OCI-M2 (cell line): ENCODE measurements around the gene BBS12.
"Not testable (repeated sequence)": the region's sequence is repeated elsewhere in the genome, so short reads cannot be mapped to it uniquely, and the experiment has no call there.

ENCODE experiments used
- DNase-seq: peaks from one replicate; lab custom pipeline; 2025; ENCODE audit not compliant: unreplicated experiment; lab: John Stamatoyannopoulos, UW

Gene BBS12

DNA sequence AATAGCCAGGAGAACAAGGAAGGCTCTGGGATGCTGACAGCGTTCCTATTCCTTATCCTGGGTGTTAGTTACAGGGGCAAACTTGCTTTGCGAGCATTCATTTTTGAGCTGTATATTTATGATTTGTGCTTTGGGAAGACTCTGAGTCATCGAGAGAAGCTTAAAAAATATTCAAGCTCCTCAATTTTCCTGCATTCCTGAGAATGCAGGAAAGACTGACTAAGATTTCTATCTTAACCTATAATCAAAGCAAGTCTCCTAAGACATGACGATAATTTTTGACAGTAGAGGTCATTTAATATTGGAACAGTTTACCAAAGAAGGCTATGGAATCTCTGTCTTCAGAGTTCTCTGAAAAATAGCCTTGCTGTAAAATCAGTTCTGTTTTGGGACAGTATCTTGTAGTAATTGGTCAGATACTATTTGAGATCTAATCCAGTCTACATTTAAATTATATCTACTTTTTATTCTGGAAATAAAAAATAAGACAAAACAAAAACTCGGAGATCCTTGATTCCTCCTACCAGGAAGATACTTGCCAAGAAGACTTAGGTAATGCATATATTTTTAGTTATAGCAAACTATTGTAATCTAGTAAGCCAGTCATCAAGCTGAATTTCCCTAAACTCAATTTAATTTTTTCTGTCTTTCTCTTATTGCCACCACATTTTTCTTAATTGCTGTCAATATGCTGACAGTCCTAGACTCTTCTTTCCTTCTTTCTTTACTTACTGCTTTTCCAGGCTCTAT, 31.7 kb downstream of the BBS12 start:
- no peak for DNase-seq

DNA sequence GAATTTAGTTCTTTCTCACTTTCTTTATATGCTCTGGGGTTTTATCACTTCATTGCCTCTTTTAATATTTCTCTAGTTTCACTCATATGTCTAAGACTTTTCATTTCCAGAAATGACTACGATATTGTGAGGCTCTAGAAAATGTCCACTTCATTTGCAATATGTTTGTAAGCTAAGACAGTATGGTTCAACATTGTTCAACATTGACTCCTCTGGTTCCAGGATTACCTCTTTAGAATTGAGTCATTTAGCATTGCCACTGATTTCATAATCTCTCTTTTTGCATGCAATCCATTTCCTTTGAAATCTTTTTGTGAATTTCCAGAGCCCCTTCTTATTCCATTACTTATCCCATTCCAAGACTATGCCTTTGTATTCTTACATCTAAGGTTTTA, 32.3 kb downstream of the BBS12 start:
- no peak for DNase-seq

DNA sequence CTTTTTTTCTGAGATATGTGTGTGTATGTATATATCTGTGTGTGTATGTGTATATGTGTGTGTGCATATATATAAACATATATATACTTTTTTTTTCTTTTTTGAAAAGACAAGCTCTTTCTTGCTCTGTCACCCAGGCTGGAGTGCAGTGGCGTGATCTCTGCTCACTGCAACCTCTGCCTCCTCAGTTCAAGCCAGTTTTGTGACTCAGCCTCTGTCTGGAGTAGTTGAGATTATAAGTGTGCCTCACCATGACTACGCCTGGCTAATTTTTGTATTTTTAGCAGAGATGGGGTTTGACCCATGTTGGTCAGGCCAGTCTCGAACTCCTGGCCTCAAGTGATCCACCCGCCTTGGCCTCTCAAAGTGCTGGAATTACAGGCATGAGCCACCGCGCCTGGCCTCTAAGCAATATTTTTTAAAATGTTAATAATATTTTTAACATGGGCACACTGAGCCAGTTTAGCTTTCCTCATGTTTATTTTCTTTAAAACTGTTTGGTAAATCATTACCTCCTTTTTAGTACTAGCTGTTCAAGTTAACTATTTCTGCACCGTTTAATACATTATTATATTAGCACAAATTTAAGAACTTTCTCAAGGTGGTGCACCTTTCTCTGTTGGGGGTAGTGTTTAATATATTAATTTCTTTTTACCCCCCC, 33.3 kb downstream of the BBS12 start:
- DNase-seq, result no peak

DNA sequence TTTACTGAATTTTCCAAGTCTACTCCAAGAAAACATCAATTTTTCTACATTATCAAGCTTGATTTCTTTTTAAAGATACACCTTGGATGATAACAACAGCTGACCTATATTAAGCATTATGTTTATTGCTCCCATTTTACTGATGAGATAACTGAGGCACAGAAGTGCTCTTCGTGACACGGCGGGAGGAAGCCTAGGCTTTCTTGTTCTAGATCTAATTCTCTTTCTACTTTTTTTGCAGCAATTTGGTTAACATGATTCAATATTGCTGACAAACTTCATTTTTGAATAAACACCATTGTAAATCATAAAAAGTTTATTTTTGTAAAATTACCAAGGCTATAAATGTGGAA, 33.8 kb downstream of the BBS12 start:
- no peak for DNase-seq

DNA sequence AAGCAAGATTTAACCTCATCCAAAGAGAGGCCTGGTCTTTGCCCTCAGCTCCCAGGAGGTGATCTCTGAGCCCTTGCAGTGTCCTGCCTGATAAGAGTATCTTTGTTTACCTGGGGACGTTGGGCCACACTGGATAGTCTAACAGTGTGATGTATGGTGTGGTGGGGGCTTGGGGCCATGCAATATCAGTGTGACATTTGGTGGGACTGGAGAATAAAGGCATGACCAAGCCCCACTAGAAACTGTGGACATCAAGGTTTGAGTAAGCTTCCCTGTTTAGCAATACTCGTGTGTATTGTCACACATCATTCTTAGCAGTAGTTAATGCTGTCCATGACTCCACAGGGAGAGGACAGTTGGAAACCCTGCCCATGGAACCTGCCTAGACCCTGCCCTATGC, 34.4 kb downstream of the BBS12 start:
- DNase-seq, result no peak

DNA sequence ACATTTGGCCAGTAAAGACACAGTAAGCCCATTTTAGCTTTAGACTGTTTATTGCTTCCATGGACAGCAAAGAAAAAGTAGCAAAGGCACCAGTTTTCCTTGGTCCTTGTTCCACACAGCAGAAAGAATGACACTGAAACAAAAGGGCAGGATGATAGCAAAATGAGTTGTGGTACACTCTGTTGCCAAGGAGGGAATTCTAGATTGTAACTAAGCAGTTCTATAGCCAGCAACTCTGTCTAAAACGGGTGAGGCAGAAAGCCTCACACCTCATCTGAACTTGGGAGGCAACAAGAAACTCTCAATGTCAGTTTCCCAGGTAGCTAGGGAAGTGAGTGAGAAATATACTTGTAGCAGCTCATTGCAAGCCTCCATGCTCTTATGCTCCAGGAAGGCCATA, 39.2 kb downstream of the BBS12 start:
- DNase-seq, result no peak

DNA sequence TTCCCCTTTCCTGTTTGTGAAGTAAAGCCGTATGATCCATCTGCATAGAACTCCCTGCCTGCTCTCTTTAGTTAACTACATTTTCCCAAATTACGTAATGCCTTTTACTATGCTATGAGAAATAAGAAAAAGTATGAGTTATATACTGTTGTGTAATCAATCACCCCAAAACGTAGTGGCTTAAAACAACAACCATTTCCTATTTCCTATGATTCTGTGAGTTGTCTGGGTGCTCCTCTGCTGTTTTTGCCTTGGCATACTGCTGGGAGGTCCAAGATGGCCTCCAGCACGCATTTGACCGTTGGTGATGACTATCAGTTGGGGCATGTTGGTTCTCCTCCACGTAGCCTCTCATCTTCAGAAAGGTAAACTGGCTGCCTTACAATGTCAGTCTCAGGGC, 39.8 kb downstream of the BBS12 start:
- no peak for DNase-seq

DNA sequence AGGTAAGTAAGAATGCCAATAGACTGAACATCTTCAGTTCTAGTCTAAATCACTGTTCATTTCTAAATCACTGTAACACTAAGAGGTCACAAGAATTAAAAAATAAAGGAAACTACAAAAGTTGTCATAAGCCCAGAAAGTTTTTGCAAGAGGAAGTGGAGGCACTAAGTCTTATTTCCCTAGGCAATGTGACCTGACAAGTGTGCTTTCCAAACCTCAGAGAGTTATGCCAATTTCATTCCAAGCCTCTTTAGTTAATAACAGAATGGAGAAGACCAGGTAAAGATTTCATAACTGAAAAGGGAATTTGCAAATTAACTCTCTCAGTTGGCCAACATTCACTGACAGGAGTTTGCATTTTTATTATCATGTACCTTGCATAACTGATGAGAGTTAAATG, 40.5 kb downstream of the BBS12 start:
- DNase-seq, result no peak

DNA sequence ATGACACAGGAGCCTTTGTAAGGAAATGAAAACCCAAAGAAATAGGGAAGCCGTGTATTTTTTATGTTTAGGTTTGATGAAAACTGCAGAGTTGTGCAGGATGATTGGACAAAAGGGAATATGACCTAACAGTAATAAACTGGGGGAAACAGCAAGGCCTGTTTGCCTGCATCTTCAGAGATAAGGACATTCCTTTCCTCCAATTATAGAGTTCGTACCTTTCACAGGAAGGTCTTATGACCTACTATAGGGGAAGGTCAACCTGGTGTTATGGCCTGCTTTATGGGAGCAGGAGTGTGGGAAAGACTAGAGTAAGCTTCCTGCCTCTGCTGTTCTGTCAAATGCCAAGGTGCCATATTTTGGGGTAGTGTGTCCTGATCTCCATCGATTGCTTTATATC, 42.5 kb downstream of the BBS12 start:
- no peak for DNase-seq

DNA sequence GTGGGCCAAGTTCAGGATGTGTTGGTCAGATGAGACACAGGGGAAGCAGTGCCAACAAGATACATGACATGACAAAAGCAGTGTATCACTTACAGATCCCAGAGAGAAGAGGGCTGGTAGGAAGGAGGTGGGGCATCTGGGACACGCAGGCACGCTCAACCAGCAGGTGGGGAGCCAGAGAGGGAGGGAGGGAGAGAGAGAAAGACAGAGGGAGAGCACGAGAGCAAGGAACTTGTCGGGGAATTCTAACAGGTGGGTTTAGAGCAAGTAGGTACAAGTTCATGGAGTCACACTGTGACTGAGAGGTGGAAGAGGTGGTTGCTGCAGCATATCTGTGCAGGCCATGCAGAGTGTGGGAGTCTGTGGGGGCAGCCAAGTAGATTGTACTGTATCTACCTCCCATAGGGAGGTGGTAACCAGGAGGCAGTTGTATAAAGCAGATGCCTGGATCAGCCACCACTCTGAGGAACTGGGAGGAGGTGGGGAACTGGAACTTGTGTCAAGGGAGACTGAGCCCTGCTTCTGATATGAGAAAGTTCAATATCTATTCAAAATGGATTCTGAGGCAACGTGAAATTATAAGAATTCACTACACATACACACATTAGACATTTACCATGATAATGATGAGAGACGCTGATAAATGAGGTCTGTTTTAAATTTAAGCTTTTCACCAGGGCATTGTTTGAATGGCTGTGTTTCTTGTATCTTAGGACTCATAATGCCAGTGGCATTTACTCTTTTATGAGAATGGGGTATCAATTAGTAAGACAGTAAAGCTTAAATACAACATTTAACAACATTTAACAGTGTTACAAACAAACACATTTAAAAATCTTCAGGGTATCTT, 43.7 kb downstream of the BBS12 start:
- no peak for DNase-seq

DNA sequence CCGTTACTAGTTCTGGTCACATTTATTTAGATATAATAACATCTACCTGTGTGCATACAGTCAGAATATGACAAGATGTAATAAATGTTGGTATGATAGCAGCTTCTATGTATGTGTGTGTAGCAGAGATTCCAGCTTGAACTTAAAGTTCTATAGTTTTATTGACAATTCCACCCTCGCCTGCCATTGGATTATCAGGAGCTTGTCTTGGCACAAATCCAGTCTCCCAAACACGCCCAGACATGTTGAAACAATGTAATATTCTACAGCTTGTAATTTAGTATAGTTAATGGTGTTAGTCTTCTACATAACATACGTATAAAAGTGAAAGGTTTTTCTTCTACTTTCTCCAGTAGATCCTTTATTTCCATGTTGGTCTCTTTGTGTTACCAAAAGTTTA, 44.4 kb downstream of the BBS12 start:
- no peak for DNase-seq

DNA sequence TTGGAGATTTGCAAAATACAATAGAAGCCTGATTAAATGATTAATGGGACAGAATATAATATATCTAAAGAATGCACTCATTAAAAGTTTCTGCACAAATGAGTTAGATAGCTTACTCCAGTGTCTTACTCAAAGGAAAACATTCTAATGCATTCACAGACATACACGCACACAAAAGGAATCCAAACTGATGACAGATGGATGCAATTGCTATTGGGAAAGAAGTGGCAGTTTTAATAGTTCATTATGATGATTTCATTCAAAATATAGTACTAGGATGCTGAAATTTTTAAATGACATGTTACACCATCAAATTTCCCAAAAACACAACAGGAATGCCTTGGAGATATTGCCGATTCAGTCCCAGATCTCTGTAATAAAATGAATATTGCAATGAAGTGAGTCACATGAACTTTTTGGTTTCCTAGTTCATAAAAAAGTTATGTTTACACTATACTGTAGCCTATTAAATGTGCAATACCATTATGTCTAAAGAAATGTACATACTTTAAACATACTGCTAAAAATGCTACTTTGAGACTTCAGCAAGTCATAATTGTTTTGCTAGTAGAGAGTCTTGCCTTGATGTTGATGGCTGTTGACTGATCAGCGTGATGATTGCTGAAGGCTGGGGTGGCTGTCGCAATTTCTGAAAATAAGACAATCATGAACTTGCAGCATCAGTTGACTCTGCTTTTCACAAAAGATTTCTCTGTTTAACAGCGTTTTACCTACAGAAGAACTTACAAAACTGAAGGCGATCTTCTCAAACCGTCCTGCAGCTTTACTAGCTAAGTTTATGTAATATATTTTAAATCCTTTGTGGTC, 45.6 kb downstream of the BBS12 start:
- no peak for DNase-seq

DNA sequence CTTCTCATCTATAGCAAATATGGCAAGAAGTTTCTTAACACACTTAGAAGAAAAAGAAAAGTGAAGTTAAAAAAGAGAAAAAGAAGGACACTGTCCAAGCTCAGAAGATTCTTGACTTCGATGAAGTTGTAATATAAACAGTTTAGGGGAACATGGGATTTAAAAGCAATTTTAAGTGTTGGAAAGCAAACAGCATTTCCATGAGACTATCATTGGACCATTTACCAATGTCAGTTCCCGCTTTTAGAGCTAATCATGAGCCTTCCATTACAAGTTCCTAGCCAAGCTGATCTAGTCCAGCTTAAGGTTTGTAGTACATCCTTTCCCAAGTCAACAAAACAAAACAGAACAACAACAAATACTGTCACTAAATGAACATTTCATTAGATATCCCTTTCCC, 49.0 kb downstream of the BBS12 start:
- DNase-seq, result no peak

DNA sequence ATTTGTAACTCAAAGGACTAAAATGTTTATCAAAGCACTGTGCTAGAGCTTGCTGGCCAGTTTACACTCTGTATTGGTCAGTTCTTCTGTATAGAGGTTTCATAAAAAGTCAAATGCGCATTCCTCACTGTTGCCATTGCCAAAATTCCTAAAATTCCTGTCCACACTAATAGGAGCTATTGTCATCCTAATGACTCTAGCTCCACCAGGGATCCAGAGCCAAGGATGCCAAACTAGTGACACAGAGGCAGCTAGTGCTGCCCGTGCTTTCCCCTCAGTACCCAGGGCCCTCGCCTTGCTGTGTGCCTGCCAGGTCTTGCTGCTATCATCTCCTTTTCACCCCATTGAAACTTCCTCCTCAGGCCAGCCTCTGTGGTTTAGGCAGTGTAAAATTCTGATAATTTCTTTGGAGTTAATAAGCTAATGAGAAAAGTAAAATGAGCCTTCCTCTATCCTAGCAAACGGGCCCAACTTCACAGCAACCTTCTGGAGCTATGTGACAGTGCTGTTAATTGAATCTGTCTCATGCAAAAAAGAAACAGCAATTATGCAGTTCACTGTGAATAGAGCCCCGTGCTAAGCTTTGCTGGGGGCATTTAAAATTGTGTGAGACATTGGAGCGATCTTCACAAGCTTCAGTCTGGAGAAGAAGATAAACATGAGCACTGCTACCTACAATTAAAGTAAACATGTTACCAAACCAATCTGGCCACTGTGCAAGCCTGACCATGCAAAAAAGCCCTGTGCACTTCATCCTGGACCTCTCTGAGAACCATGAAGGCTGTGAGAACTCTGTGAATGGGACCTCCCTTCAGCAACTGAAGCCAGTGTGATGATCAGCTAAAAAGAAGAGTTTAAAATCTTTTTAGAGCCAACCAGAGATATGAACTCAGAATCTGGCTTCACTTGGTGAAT, 51.1 kb downstream of the BBS12 start:
- no peak for DNase-seq

DNA sequence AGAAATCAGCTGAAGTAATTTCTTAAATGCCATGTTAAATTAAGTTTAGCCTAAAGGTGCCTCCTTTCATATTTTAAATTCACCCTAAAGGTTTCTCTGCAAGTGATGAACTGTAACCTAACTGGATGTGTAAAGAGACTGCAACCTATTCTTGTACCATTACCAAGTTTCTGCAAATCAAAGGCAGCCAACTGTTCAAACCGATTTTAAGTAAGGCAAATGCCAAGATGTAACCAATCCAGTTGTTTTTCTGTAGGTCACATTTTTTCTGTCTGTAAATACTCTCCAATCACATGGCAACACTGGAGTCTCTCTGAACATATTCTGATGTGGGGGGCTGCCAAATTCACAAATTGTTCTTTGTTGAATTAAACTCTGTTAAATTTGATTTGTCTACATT, 51.8 kb downstream of the BBS12 start:
- no peak for DNase-seq

DNA sequence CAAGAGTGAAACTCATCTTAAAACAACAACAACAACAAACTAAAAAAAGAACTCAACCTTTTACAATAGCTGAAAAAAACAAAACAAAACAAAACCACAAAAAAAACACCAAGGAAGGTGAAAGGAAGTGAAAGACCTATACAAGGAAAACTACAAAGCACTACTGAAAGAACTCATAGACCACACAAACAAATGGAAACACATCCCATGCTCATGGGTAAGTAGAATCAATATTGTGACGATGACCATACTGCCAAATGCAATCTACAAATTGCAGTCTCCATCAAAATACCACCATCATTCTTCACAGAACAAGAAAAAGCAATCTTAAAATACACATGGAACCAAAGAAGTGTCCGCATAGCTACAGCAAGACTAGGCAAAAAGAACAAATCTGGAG, 52.6 kb downstream of the BBS12 start:
- no peak for DNase-seq

DNA sequence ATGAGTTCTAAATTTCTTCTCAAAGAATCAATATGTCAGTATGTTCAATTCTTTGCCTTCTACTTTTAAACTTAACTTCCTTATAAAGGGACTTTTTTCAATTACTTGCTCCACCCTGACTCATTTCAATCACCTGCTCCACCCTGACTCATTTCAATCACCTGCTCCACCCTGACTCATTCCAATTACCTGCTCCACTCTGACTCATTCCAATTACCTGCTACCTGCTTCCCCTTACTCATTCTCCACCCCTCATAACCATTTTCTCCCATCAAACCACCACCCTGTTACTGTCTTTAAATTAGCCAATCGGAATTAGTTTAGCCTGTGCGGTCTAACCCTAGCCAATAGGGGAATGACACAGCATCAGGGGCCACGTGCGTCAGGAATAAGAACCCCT, 53.8 kb downstream of the BBS12 start:
- not testable (repeated sequence) for DNase-seq

DNA sequence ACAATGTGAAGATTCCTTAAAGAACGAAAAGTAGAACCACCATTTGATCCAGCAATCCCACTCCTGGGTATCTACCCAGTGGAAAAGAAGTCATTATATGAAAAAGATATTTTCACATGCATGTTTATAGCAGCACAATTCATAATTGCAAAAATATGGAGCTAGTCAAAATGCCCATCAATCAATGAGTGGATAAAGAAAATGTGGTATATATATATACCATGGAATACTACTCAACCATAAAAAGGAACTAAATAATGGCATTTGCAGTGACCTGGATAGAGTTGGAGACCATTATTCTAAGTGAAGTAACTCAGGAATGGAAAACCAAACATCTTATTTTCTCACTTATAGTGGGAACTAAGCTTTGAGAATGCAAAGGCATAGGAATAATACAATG, 54.4 kb downstream of the BBS12 start:
- DNase-seq, result not testable (repeated sequence)

DNA sequence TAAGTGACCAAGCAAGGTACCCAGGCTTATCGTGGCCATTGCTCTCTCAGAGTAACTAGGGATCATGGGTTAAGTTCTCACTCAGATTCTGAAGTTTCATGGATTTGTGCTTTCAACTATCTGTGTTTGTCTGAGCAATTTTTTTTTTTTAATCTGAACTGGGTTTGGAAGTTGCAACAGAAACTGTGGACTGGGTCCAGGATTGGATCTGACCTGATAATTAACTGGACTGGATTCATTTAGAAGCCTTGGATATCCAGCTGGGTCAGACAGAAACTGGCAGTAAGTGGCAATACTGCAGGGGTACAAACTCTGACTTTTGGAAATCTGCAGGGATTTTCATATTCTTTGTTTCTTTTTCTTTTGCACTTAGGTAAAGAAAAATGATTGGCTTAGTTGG, 55.4 kb downstream of the BBS12 start:
- DNase-seq, result no peak

DNA sequence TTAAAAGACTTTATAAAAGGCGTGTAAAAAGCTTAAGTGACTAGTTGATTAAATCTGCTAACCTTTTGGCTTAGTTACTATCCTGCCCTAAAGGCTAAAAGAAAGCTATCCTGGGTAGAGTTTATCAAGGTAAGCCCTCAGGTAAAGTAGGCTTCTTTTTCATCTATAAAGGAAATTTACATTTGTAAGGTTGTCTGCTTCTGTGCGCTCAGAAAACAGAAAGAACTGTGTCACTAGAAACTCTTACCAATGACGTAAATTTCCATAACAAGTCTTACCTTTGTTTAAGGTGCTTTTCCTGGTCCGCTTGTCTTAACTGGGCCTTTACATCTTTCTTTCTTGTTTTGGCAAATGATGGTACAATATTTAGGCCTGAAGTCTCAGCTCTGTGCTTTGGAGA, 56.4 kb downstream of the BBS12 start:
- no peak for DNase-seq
